Measurements from ENCODE around the gene LIPM. TPM values are rescaled to one million over a fixed set of nuclear protein-coding genes. Genes with fewer than 3 reads are reported as not detected.

The LIPM gene
- total RNA-seq: not detected

- no peaks in the 10 kb centered on the region for H3K27me3 ChIP-seq
- no peak within 1 kb of the TSS for H3K27ac ChIP-seq
- no peak for DNase-seq
- no peaks in the 10 kb centered on the region for H3K4me1 ChIP-seq
- in situ Hi-C loops (cut with MboI; ENCODE audit: low sequenced_read_pairs in 4 of 4) (loop anchor here in 1 of 4 donors (25.0 kb wide), 1 partner anchor 215 kb away; the partner anchor contains the start of genes LIPJ and RNLS), intact Hi-C loops (cut with DNase I; ENCODE audit: low total_unique reads) (no loop called here)
- no peaks in the 10 kb centered on the region for H3K9me3 ChIP-seq
- H3K36me3 ChIP-seq: no peaks in the 10 kb centered on the region
- TF ChIP-seq POLR2A (IDR thresholded peaks at IDR 0.05): no peak
- TF ChIP-seq CTCF (IDR thresholded peaks at IDR 0.05 in 4 of 5, conservative IDR thresholded peaks at IDR 0.05 in 1 of 5): no peak
- no peak within 1 kb of the TSS for H3K4me3 ChIP-seq
- ATAC-seq: no peak
Observed at GRCh38 chr10:88802523-88803285, at the start of gene LIPM. Gene LIPM, plus strand, starts transcription at chr10:88802730. Its CDS starts 167 bp downstream, at chr10:88802897.

- no peak for DNase-seq
- in situ Hi-C loops (cut with MboI; ENCODE audit: low sequenced_read_pairs in 4 of 4): no loop called here
- no peak for ATAC-seq
- Histone ChIP-seq H3K27me3 (no peaks in the 10 kb centered on the region), H3K9me3 (no peaks in the 10 kb centered on the region), H3K4me1 (no peaks in the 10 kb centered on the region), H3K36me3 (no peaks in the 10 kb centered on the region), H3K27ac (no peak overlapping the region), H3K4me3 (no peak overlapping the region)
- TF ChIP-seq CTCF (IDR thresholded peaks at IDR 0.05 in 4 of 5, conservative IDR thresholded peaks at IDR 0.05 in 1 of 5): no peak
- no peak for TF ChIP-seq POLR2A (IDR thresholded peaks at IDR 0.05)
- intact Hi-C loops (cut with DNase I; ENCODE audit: low total_unique reads): no loop called here
Observed at GRCh38 chr10:88754287-88754686, 48.2 kb upstream of the LIPM start.

GRCh38 chr10:88755753-88756152 is 46.8 kb upstream of the LIPM start:
- in situ Hi-C loops (cut with MboI; ENCODE audit: low sequenced_read_pairs in 4 of 4) (no loop called here), intact Hi-C loops (cut with DNase I; ENCODE audit: low total_unique reads) (no loop called here)
- Histone ChIP-seq H3K4me3 (no peak overlapping the region), H3K27me3 (no peaks in the 10 kb centered on the region), H3K4me1 (no peaks in the 10 kb centered on the region), H3K27ac (no peak overlapping the region), H3K36me3 (no peaks in the 10 kb centered on the region), H3K9me3 (no peaks in the 10 kb centered on the region)
- ATAC-seq: no peak
- TF ChIP-seq POLR2A (IDR thresholded peaks at IDR 0.05) (no peak), CTCF (IDR thresholded peaks at IDR 0.05 in 4 of 5, conservative IDR thresholded peaks at IDR 0.05 in 1 of 5) (no peak)
- DNase-seq: no peak

GRCh38 chr10:88756660-88757059 is 45.9 kb upstream of the LIPM start:
- DNase-seq (no peak), ATAC-seq (no peak)
- Histone ChIP-seq H3K27me3 (no peaks in the 10 kb centered on the region), H3K9me3 (no peaks in the 10 kb centered on the region), H3K36me3 (no peaks in the 10 kb centered on the region), H3K27ac (no peak overlapping the region), H3K4me3 (no peak overlapping the region), H3K4me1 (no peaks in the 10 kb centered on the region)
- in situ Hi-C loops (cut with MboI; ENCODE audit: low sequenced_read_pairs in 4 of 4): no loop called here
- intact Hi-C loops (cut with DNase I; ENCODE audit: low total_unique reads): no loop called here
- TF ChIP-seq CTCF (IDR thresholded peaks at IDR 0.05 in 4 of 5, conservative IDR thresholded peaks at IDR 0.05 in 1 of 5) (no peak), POLR2A (IDR thresholded peaks at IDR 0.05) (no peak)

All from gastrocnemius medialis (tissue), 4 donors.